ENCODE data around the gene ALDH3B2. TPM values are rescaled to one million over a fixed set of nuclear protein-coding genes. Genes with fewer than 3 reads are reported as not detected.

The ALDH3B2 gene
- total RNA-seq, 2 experiments from 2014 or later = not detected

DNA sequence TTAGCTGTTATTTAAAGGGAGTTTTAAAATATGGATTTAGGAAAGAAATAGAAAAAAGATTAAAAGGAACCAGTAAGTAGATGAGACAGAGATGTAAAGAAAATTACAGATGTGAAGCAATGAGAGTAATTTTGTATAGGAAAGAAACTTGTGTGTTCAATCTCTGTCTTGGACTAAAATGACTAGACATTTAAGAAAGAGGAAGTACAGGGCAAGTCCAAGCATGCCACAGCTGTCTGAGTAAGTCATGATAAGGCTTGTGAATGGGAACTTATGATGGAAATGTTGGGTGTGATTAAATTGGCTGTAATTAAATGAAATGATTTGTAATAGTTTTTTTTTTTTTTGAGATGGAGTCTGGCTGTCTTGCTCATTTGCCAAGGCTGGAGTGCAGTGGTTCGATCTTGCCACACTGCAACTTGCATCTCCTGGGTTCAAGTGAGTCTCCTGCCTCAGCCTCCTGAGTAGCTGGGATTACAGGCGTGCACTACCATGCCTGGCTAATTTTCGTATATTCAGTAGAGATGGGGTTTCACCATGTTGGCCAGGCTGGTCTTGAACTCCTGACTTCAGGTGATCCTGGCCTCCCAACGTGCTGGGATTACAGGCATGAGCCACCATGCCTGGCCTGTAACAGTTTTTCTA lies 18.0 kb downstream of the ALDH3B2 start:
- no peak overlapping the region for H3K27ac Mint-ChIP-seq
- H3K4me1 Mint-ChIP-seq = peaks cover 8% of the 10 kb centered on the region
- H3K9me3 Mint-ChIP-seq (ENCODE audit: low read depth) = no peaks in the 10 kb centered on the region
- peak; percentile 37 for ATAC-seq
- POLR2A ChIA-PET = no interaction called here
- CTCF ChIA-PET = interaction anchor here (0.6 to 4.5 kb wide), 4 partner anchors 10 to 78 kb away, joined by 3 to 42 read pairs (median 7); partner anchors contain the start of gene NUDT8
- H3K27me3 Mint-ChIP-seq = peaks cover 3% of the 10 kb centered on the region
- no peak for DNase-seq
- H3K36me3 Mint-ChIP-seq (ENCODE audit: low read depth) = no peaks in the 10 kb centered on the region
- intact Hi-C loops (cut with DNase I, micrococcal nuclease) = no loop called here
- no peak overlapping the region for H3K4me3 Mint-ChIP-seq

GRCh38 chr11:67654225-67654624 lies 20.2 kb downstream of the ALDH3B2 start:
- Mint-ChIP-seq H3K4me3 (no peak overlapping the region), H3K36me3 (ENCODE audit: low read depth) (no peaks in the 10 kb centered on the region), H3K27ac (no peak overlapping the region), H3K4me1 (peaks cover 24% of the 10 kb centered on the region), H3K27me3 (no peaks in the 10 kb centered on the region), H3K9me3 (ENCODE audit: low read depth) (no peaks in the 10 kb centered on the region)
- ChIA-PET POLR2A (no interaction called here), CTCF (interaction anchor here (0.6 to 1.2 kb wide), 2 partner anchors 27 to 66 kb away, joined by 3 to 5 read pairs; no protein-coding TSS in a partner anchor)
- DNase-seq (no peak), ATAC-seq (no peak)
- intact Hi-C loops (cut with DNase I, micrococcal nuclease) = no loop called here

DNA sequence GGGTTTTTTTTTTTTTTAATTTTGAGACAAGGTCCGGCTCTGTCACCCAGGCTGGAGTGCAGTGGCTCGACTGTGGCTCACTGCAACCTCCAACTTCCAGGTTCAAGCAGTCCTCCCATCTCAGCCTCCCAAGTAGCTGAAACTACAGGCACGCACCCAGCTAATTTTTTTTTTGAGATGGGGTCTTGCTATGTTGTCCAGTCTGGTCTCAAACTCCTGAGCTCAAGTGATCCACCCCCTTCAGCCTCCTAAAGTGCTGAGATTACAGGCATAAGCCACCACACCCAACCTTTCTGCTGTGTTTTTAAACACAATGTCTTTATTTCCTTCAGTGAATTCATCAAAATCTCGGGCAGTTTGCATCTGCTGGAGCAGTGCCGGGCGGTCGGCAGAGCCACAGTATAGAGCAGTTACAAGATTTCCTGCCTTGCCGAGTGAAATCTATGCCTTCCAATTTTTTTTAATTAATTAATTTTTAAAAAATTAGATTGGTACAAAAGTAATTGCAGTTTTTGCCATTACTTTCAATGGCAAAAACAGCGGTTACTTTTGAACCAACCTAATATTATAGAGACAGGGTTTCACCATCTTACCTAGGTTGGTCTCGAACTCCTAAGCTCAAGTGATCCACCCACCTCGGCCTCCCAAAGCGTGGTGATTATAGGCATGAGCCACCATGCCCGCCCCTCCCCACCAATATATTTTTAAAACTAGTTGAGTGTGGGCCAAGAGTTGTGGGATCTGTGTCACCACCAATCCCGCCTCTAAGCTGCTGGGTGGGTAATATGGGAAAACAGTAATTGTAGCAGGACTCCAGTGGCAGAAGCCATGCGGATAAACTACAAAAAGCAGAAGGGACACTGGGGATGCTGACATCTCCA lies 21.2 kb downstream of the ALDH3B2 start:
- POLR2A ChIA-PET = no interaction called here
- H3K4me3 Mint-ChIP-seq = no peak overlapping the region
- H3K27me3 Mint-ChIP-seq = no peaks in the 10 kb centered on the region
- no peaks in the 10 kb centered on the region for H3K9me3 Mint-ChIP-seq (ENCODE audit: low read depth)
- ATAC-seq (no peak), DNase-seq (no peak)
- intact Hi-C loops (cut with DNase I, micrococcal nuclease) = no loop called here
- no peak overlapping the region for H3K27ac Mint-ChIP-seq
- CTCF ChIA-PET = interaction anchor here (1.2 kb wide), 1 partner anchor 26 kb away, joined by 5 read pairs; no protein-coding TSS in a partner anchor
- no peaks in the 10 kb centered on the region for H3K36me3 Mint-ChIP-seq (ENCODE audit: low read depth)
- H3K4me1 Mint-ChIP-seq = peaks cover 27% of the 10 kb centered on the region

DNA sequence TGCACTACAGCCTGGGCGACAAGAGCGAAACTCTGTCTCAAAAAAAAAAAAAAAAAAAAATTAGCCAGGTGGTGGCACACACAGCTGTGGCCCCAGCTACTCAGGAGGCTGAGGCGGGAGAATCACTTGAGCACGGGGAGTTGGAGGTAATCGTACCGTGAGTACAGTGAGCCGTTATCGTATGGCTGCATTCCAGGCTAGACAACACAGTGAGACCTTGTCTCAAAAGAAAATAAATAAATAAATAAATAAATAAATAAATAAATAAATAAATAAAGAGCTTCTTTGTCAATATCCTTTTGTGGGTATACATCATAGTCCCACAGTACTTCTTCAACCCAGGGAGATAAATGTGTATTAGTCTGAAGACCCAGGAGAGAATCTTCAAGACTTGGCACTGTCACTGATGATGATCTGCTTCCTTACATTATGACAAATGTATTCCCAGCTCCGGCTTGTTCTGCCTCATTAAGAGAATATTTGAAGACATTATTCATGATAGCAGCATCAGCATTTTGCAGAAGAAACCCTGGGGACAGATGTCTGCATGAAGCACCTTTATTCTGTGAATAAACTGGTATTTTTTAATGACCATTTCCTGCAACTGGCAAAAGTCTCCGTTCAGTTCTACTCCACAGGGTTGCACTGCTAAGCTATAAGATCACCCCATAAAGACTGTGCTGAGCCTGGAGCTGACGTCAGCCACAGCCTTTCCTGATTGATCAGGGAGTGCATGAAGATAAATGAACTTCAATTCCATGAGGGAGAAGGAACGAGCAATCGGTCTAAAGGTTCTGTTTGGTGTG lies 22.2 kb downstream of the ALDH3B2 start:
- H3K9me3 Mint-ChIP-seq (ENCODE audit: low read depth) = no peaks in the 10 kb centered on the region
- H3K4me3 Mint-ChIP-seq = no peak overlapping the region
- CTCF ChIA-PET = interaction anchor here (0.6 to 2.0 kb wide), 4 partner anchors 7 to 1106 kb away, joined by 3 to 9 read pairs (median 4); partner anchors contain the start of genes NUDT8 and ZDHHC24
- no peaks in the 10 kb centered on the region for H3K36me3 Mint-ChIP-seq (ENCODE audit: low read depth)
- intact Hi-C loops (cut with DNase I, micrococcal nuclease) = no loop called here
- ATAC-seq (no peak), DNase-seq (no peak)
- POLR2A ChIA-PET = interaction anchor here (0.9 to 1.5 kb wide), 2 partner anchors 13 to 19 kb away, joined by 3 to 4 read pairs; partner anchors contain the start of gene TBX10
- H3K27me3 Mint-ChIP-seq = no peaks in the 10 kb centered on the region
- H3K4me1 Mint-ChIP-seq = peaks cover 23% of the 10 kb centered on the region
- no peak overlapping the region for H3K27ac Mint-ChIP-seq

DNA sequence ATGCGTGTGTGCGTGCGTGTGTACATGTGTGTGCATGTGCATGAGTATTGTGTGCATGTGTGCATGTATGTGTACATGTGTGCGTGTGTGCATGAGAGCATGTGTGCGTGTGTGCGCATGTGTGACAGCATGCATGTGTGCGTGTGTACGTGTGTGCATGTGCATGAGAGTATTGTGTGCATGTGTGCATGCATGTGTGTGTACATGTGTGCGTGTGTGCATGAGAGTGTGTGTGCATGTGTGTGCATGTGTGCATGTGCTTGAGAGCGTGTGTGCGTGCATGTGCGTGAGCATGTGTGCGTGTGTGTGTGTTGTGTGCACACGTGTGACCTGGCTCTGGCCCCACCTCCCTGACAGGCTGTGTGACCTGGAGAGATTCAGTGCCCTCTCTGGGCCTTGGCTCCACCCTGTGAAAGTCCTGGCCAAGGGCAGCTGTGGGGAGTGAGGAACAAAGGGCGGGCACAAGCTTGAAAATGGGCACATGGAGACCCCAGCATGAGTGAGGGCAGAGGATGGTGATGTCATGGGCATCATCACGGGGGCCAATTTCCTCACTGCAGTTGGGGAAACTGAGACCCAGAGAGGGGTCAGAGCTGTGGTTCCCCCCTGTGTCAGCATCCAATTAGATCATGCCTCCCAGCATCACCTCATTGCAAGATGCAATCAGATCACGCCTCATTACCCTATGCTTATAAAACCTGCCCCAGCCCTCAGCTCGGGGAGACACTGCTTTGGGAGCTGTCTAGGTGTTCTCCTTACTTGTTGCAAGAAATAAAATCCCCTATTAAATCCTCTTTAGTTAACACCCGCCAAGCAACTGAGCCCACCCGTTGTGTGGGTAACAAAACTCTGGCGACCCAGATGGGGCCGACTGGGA lies 24.6 kb downstream of the ALDH3B2 start:
- intact Hi-C loops (cut with DNase I, micrococcal nuclease) = loop anchor here in 1 of 2 experiments (5.0 kb wide), 1 partner anchor 57 kb away; no protein-coding TSS in a partner anchor
- POLR2A ChIA-PET = no interaction called here
- ATAC-seq = peak; percentile 15

DNA sequence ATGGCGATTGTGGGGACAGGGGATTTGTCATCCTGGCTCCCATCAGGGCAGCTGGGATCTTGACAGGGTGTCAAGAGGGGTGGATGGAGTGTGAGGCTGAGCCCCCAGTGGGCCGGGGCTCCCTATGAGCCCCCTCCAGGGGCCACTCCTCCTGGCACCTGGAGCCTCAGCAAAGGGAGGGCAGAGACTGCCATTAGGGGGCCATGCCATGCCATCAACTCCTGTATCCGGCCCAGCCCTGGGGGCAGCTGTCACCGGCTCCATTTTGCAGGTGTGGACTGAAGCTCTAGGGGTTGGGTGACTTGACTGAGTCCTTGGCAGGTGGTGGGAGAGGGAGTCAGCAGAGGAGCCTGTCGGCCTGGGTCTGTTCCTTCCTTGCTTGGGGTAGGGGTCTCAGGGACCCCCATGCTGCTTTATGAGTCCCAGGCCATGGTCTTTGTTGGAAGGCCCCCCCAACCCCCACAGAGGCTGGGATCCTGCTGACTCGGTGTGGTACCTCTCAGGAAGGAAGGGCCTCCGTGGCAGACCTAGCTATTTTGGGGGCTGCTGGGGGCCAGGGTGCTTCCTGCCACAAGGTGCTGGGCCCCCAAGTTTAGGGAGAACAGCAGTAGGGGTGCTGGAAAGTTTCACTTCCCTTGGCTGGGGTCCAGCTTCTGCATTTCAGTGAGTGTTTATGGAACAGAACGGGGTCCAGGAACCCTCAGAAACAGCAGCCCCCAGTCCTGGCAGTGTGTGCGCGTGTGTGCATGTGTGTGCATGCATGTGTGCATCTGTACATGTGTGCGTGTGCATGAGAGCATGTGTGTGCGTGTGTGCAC lies 25.4 kb downstream of the ALDH3B2 start:
- no peak overlapping the region for H3K27ac Mint-ChIP-seq
- no peaks in the 10 kb centered on the region for H3K36me3 Mint-ChIP-seq (ENCODE audit: low read depth)
- peaks cover 36% of the 10 kb centered on the region for H3K4me1 Mint-ChIP-seq
- no peaks in the 10 kb centered on the region for H3K27me3 Mint-ChIP-seq
- no peak overlapping the region for H3K4me3 Mint-ChIP-seq
- ATAC-seq = no peak
- ChIA-PET POLR2A (no interaction called here), CTCF (interaction anchor here (0.5 to 1.9 kb wide), 12 partner anchors 9 to 284 kb away, joined by 3 to 8 read pairs (median 3); partner anchors contain the start of gene NUDT8)
- no peak for DNase-seq
- intact Hi-C loops (cut with DNase I, micrococcal nuclease) = loop anchor here in 1 of 2 experiments (5.0 kb wide), 1 partner anchor 58 kb away; no protein-coding TSS in a partner anchor
- H3K9me3 Mint-ChIP-seq (ENCODE audit: low read depth) = no peaks in the 10 kb centered on the region

More for the DNA sequence above, 24.6 kb downstream of the ALDH3B2 start:
- DNase-seq = no peak
- Mint-ChIP-seq H3K9me3 (ENCODE audit: low read depth) (no peaks in the 10 kb centered on the region), H3K4me3 (peak overlapping the region; percentile 77), H3K36me3 (ENCODE audit: low read depth) (no peaks in the 10 kb centered on the region), H3K27ac (peak overlapping the region; percentile 88), H3K27me3 (no peaks in the 10 kb centered on the region), H3K4me1 (peaks cover 36% of the 10 kb centered on the region)
- CTCF ChIA-PET = interaction anchor here (0.6 to 1.0 kb wide), 2 partner anchors 20 to 608 kb away, joined by 3 to 4 read pairs; partner anchors contain the start of gene NUDT8

DNA sequence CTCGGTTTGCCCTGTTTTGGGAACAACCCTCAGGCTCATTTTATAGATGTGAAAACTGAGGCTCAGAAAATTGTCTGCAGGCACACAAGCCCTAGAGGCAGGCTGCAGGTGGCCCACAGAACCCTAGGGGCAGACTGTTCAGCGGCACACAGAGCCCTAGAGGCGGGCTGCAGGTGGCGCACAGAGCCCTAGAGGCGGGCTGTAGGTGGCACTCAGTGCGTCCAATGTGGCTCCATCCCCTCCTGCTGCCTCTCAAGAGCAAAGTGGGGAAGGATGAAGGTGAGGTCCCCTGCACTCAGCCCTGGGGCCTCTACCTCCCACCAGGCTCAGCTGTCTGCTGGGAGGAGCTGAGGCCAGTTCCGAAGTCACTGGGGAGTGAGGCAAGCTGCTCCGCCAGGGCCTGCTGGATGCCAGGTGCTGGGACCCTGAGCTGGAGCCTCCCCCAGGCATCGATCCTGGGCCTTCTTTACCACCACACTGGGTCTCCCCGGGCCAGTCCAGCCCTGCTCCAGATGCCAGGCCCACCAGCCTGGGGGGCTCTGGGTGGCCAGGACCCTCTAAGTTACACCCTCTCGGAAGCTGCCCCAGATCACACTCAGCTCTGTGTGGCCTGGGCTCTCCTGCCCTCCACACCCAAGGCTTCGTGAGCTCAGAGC lies 26.2 kb downstream of the ALDH3B2 start:
- Mint-ChIP-seq H3K4me3 (no peak overlapping the region), H3K27me3 (no peaks in the 10 kb centered on the region), H3K36me3 (ENCODE audit: low read depth) (no peaks in the 10 kb centered on the region), H3K4me1 (peaks cover 36% of the 10 kb centered on the region), H3K27ac (no peak overlapping the region), H3K9me3 (ENCODE audit: low read depth) (no peaks in the 10 kb centered on the region)
- intact Hi-C loops (cut with DNase I, micrococcal nuclease) = loop anchor here in 1 of 2 experiments (5.0 kb wide), 1 partner anchor 59 kb away; no protein-coding TSS in a partner anchor
- DNase-seq (peak; percentile 84), ATAC-seq (peak; percentile 93)
- CTCF ChIA-PET = interaction anchor here (0.6 to 2.3 kb wide), 14 partner anchors 8 to 283 kb away, joined by 3 to 10 read pairs (median 3); no protein-coding TSS in a partner anchor
- POLR2A ChIA-PET = no interaction called here

DNA sequence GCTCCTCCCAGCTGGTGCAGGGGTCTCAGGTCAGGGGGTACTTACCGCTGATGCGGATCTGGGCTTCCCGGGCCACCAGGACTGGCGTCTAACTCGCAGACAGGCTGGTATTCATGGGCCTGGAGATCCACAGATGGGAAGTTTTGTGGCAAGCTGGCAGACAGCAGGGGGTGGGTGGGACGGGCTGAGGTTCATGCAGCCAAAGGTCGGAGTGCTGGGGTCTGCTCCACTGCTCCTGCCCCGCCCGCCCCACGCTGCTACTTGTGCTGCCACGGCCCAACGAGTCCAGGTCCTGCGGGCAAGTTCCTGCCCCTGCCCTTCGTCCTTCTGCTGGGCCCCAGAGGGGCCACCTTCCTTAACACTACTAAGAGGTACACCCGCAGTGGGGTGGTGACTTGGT lies 27.0 kb downstream of the ALDH3B2 start:
- Mint-ChIP-seq H3K4me1 (peaks cover 36% of the 10 kb centered on the region), H3K27me3 (no peaks in the 10 kb centered on the region), H3K4me3 (no peak overlapping the region), H3K36me3 (ENCODE audit: low read depth) (no peaks in the 10 kb centered on the region), H3K9me3 (ENCODE audit: low read depth) (no peaks in the 10 kb centered on the region), H3K27ac (no peak overlapping the region)
- intact Hi-C loops (cut with DNase I, micrococcal nuclease) = loop anchor here in 1 of 2 experiments (5.0 kb wide), 1 partner anchor 60 kb away; no protein-coding TSS in a partner anchor
- DNase-seq (no peak), ATAC-seq (no peak)
- CTCF ChIA-PET = interaction anchor here (0.8 to 2.3 kb wide), 8 partner anchors 8 to 72 kb away, joined by 3 to 10 read pairs (median 4); no protein-coding TSS in a partner anchor
- POLR2A ChIA-PET = interaction anchor here (0.7 kb wide), 1 partner anchor 459 kb away, joined by 3 read pairs; no protein-coding TSS in a partner anchor
